Fibroblast of lung (primary cell): ENCODE results near the gene NFATC3. TPM values are rescaled to one million over a fixed set of nuclear protein-coding genes. Genes with fewer than 3 reads are reported as not detected.

Source experiments
- DNase-seq, 2 donors: peaks; one replicate each; pipeline versions ENCODE4 v3.0.0 to v3.0.0-alpha.2; 2010; ENCODE audit warnings: low read depth in 2 of 2
- H2AFZ ChIP-seq: 2 replicates; pipeline ENCODE4 v1.5.1; 2012; ENCODE audit warnings: low read length, control low read depth, inconsistent platforms
- H3K27ac ChIP-seq: 2 replicates; pipeline ENCODE4 v1.5.1; 2011; ENCODE audit warnings: low read length, control low read depth; ENCODE audit not compliant: insufficient read depth
- H3K27me3 ChIP-seq: 2 replicates; pipeline ENCODE4 v1.5.1; 2011; ENCODE audit warnings: mild to moderate bottlenecking, low read length; ENCODE audit not compliant: control insufficient read depth, insufficient read depth
- H3K36me3 ChIP-seq: 2 replicates; pipeline ENCODE4 v1.5.1; 2011; ENCODE audit warnings: low read length; ENCODE audit not compliant: control insufficient read depth, insufficient read depth
- H3K4me1 ChIP-seq: 2 replicates; pipeline ENCODE4 v1.5.1; 2011; ENCODE audit warnings: low read length; ENCODE audit not compliant: control insufficient read depth, insufficient read depth; ENCODE audit errors: extremely low read depth
- H3K4me2 ChIP-seq: 2 replicates; pipeline ENCODE4 v1.5.1; 2011; ENCODE audit warnings: low read length, control low read depth; ENCODE audit not compliant: insufficient read depth; ENCODE audit errors: extremely low read depth
- H3K4me3 ChIP-seq, 4 experiments: fragments of 200-600 bp in 1 of 4; sonication (generic) in 1 of 4; replicated peaks in 1 of 4; 2 replicates each; pipeline ENCODE4 v1.5.1; 2011 to 2016; ENCODE audit warnings: low read length in 4 of 4, low read depth in 3 of 4, mild to moderate bottlenecking in 3 of 4, control low read depth in 2 of 4, inconsistent platforms in 1 of 4, mixed read lengths in 1 of 4; ENCODE audit not compliant: insufficient read depth in 1 of 4; ENCODE audit errors: control extremely low read depth in 1 of 4
- H3K79me2 ChIP-seq: 2 replicates; pipeline ENCODE4 v1.5.1; 2012; ENCODE audit warnings: mild to moderate bottlenecking, low read length, inconsistent platforms; ENCODE audit not compliant: control insufficient read depth, insufficient read depth
- H3K9ac ChIP-seq: 2 replicates; pipeline ENCODE4 v1.5.1; 2011; ENCODE audit warnings: mild to moderate bottlenecking, low read length, control low read depth; ENCODE audit not compliant: insufficient read depth
- H3K9me3 ChIP-seq: 2 replicates; pipeline ENCODE4 v1.5.1; 2012; ENCODE audit warnings: low read depth, low read length; ENCODE audit not compliant: control insufficient read depth, insufficient read depth
- H4K20me1 ChIP-seq: 2 replicates; pipeline ENCODE4 v1.5.1; 2011; ENCODE audit warnings: low read length; ENCODE audit not compliant: control insufficient read depth, insufficient read depth; ENCODE audit errors: extremely low read depth
- EZH2 ChIP-seq: IDR thresholded peaks from 2 replicates; pipeline ENCODE4 v1.5.1; 2012; ENCODE audit warnings: low read length, control low read depth, mild to moderate bottlenecking; ENCODE audit errors: missing control alignments
- polyA plus RNA-seq, 2 donors: library from polyadenylated mRNA; depleted of rRNA in 1 of 2; stranded (reverse) in 1 of 2; unstranded in 1 of 2; fragments of >200 nt; gene quantifications; 2 replicates each; pipeline ENCODE4 v1.2.1, GENCODE V29; 2011 to 2012; ENCODE audit warnings: missing spikeins in 1 of 2
- total RNA-seq: library from RNA; depleted of rRNA; stranded (reverse); fragments of >200 nt; gene quantifications from 2 replicates; pipeline ENCODE4 v1.2.1, GENCODE V29; 2014
- TF ChIP-seq, protein P1 (sequence below), 2 donors: IDR thresholded peaks in 1 of 2; conservative IDR thresholded peaks in 1 of 2; 1 replicate in 1 of 2; 2 replicates in 1 of 2; pipeline ENCODE4 v1.5.1; 2011 to 2012; ENCODE audit warnings: low read length in 2 of 2, control low read depth in 1 of 2, inconsistent platforms in 1 of 2, low read depth in 1 of 2, mild to moderate bottlenecking in 1 of 2

NFATC3 gene
- total and polyA plus RNA-seq, 2 donors (not counting 1 experiment from before 2014, with no cell fraction given) = 9.6 to 10.6 TPM

DNA sequence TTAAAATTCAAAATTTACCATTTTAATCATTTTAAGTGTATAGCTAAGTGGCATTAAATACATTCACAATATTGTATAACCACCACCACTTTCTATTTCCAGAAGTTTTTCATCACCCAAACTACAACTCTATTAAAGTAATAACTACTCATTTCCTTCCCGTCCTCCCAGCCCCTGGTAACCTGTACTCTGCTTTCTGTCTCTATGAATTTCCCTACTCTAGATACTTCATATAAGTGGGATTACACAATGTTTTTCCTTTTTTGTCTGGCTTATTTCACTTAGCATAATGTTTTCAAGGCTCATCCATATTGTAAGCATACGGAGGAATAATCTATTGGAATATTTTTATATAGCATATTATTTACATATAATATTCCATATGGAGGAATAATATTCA lies 121.1 kb downstream of the NFATC3 start:
- H3K79me2 ChIP-seq = no peaks in the 10 kb centered on the region
- H3K4me1 ChIP-seq = no peaks in the 10 kb centered on the region
- H3K27me3 ChIP-seq = no peaks in the 10 kb centered on the region
- no peaks in the 10 kb centered on the region for H3K9me3 ChIP-seq
- no peak overlapping the region for H3K27ac ChIP-seq
- no peak for DNase-seq
- no peaks in the 10 kb centered on the region for H4K20me1 ChIP-seq
- no peak overlapping the region for H3K9ac ChIP-seq
- H3K36me3 ChIP-seq = no peaks in the 10 kb centered on the region
- TF ChIP-seq, protein P1, sequence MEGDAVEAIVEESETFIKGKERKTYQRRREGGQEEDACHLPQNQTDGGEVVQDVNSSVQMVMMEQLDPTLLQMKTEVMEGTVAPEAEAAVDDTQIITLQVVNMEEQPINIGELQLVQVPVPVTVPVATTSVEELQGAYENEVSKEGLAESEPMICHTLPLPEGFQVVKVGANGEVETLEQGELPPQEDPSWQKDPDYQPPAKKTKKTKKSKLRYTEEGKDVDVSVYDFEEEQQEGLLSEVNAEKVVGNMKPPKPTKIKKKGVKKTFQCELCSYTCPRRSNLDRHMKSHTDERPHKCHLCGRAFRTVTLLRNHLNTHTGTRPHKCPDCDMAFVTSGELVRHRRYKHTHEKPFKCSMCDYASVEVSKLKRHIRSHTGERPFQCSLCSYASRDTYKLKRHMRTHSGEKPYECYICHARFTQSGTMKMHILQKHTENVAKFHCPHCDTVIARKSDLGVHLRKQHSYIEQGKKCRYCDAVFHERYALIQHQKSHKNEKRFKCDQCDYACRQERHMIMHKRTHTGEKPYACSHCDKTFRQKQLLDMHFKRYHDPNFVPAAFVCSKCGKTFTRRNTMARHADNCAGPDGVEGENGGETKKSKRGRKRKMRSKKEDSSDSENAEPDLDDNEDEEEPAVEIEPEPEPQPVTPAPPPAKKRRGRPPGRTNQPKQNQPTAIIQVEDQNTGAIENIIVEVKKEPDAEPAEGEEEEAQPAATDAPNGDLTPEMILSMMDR (conservative IDR thresholded peaks at IDR 0.05 in 1 of 2, IDR thresholded peaks at IDR 0.05 in 1 of 2; ENCODE audit: low read depth in 1 of 2, low read length in 2 of 2) = no peak
- TF ChIP-seq EZH2 = no peak
- no peak overlapping the region for H3K4me2 ChIP-seq
- no peak overlapping the region for H3K4me3 ChIP-seq
- H2AFZ ChIP-seq = no peak overlapping the region

DNA sequence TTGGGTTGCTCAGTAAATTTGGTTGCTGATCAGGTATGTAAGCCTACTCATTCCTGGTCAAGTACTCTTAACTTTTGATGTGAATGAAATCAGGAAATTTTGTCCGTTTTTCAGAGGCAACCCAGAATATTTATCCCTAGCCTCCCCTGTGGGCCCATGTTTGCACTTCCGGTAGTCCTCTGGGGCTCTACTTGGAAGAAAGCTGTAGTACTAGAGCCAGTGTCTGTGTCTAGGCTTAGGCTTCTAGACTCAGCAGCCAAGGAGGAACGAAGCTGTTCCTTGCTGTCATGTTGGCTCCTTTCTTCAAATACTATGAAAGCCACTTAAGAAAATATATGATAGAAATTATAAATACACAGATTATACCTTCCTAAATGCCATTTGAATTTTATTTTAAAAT lies 129.6 kb downstream of the NFATC3 start:
- H3K4me2 ChIP-seq = no peak overlapping the region
- H3K36me3 ChIP-seq = no peaks in the 10 kb centered on the region
- no peak overlapping the region for H3K4me3 ChIP-seq
- no peaks in the 10 kb centered on the region for H3K79me2 ChIP-seq
- no peak overlapping the region for H3K9ac ChIP-seq
- H3K4me1 ChIP-seq = no peaks in the 10 kb centered on the region
- DNase-seq = no peak
- H3K9me3 ChIP-seq = no peaks in the 10 kb centered on the region
- H3K27me3 ChIP-seq = no peaks in the 10 kb centered on the region
- no peak overlapping the region for H2AFZ ChIP-seq
- no peaks in the 10 kb centered on the region for H4K20me1 ChIP-seq
- H3K27ac ChIP-seq = no peak overlapping the region
- no peak for TF ChIP-seq EZH2
- TF ChIP-seq, protein P1 (conservative IDR thresholded peaks at IDR 0.05 in 1 of 2, IDR thresholded peaks at IDR 0.05 in 1 of 2; ENCODE audit: low read depth in 1 of 2, low read length in 2 of 2) = no peak

DNA sequence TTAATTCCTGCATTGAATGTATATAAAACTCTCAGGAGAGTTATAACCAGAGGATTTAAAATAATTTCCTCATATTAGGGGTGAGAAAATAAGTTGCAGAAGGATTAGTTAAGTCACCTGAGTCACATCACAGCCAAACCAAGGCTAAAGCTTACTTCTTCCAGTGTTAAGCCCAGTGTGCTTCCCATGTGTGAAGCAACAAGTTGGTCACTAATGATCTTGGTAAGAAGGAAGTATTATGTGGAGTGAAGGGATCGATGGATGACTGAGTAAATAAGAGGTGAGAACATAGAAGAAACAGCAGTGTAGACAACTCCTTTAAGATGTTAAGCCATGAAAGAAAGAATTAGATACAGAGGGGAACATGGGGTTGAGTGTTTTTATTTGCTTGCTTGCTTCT lies 130.1 kb downstream of the NFATC3 start:
- no peak overlapping the region for H3K9ac ChIP-seq
- H3K4me2 ChIP-seq = no peak overlapping the region
- H3K27me3 ChIP-seq = no peaks in the 10 kb centered on the region
- TF ChIP-seq, protein P1 (conservative IDR thresholded peaks at IDR 0.05 in 1 of 2, IDR thresholded peaks at IDR 0.05 in 1 of 2; ENCODE audit: low read depth in 1 of 2, low read length in 2 of 2) = no peak
- TF ChIP-seq EZH2 = no peak
- no peak overlapping the region for H2AFZ ChIP-seq
- H4K20me1 ChIP-seq = no peaks in the 10 kb centered on the region
- H3K36me3 ChIP-seq = no peaks in the 10 kb centered on the region
- H3K79me2 ChIP-seq = no peaks in the 10 kb centered on the region
- H3K4me3 ChIP-seq = no peak overlapping the region
- no peak overlapping the region for H3K27ac ChIP-seq
- no peaks in the 10 kb centered on the region for H3K4me1 ChIP-seq
- no peaks in the 10 kb centered on the region for H3K9me3 ChIP-seq
- no peak for DNase-seq
